Right lung (tissue), 10 donors: ENCODE measurements around the gene SMG1. TPM values are rescaled to one million over a fixed set of nuclear protein-coding genes. Genes with fewer than 3 reads are reported as not detected.
A peak's percentile ranks its signal among the peaks of the same experiment; 100 is the strongest.
"Not testable (repeated sequence)": the region's sequence is repeated elsewhere in the genome, so short reads cannot be mapped to it uniquely, and the experiment has no call there.

Experiments
- DNase-seq, 2 donors: peaks; one replicate each; pipeline ENCODE4 v3.0.0-alpha.2; 2013
- long read RNA-seq, 8 donors: transcript quantifications; one replicate each; lab custom pipeline, GENCODE V29; 2026
- polyA plus RNA-seq, 5 donors: library from polyadenylated mRNA; unstranded; fragments of 120-200 nt; gene quantifications; one replicate each; pipeline versions ENCODE4 v1.2.1 to v1.2.3, GENCODE V29; 2013; ENCODE audit warnings: inconsistent platforms in 1 of 5, low replicate concordance in 1 of 5; ENCODE audit not compliant: insufficient read length in 5 of 5, insufficient read depth in 1 of 5

Gene SMG1
- polyA plus RNA-seq: 10 to 100 TPM; 38.0 to 74.9 (median 73.6) TPM
- long read RNA-seq, donor 1: 0 reads
- long read RNA-seq, donor 2: 0 reads
- long read RNA-seq, donor 3: 0 reads
- long read RNA-seq, donor 4: 0 reads
- long read RNA-seq, donor 5: 0 reads
- long read RNA-seq, donor 6, partial matches to known transcripts: 12 of 12 reads
- long read RNA-seq, donor 6, other reads (novel, unspliced or antisense): 0 of 12 reads
- long read RNA-seq, donor 7, partial matches to known transcripts: 11 of 11 reads
- long read RNA-seq, donor 7, other reads (novel, unspliced or antisense): 0 of 11 reads
- long read RNA-seq, donor 8: 0 reads

- DNase-seq: peak; percentile 88
Observed at GRCh38 chr16:18925986-18926865, at the start of gene SMG1. SMG1 (minus strand) TSS chr16:18926408; CDS start chr16:18926041, 367 bp downstream.

- DNase-seq: no peak
Observed at GRCh38 chr16:18975109-18975508, 48.9 kb upstream of the SMG1 start.

- DNase-seq: no peak
Observed at GRCh38 chr16:18969855-18970240, 43.6 kb upstream of the SMG1 start.

- peak; percentile 62 to 70 for DNase-seq
Observed at GRCh38 chr16:18969050-18969854, 43.0 kb upstream of the SMG1 start.

GRCh38 chr16:18966791-18967190 is 40.6 kb upstream of the SMG1 start:
- DNase-seq: no peak

GRCh38 chr16:18965555-18965954 is 39.3 kb upstream of the SMG1 start:
- DNase-seq: no peak

- DNase-seq: no peak
Observed at GRCh38 chr16:18959031-18959505, 32.9 kb upstream of the SMG1 start.

- DNase-seq: no peak
Observed at GRCh38 chr16:18958621-18959029, 32.4 kb upstream of the SMG1 start.

- not testable (repeated sequence) for DNase-seq
Observed at GRCh38 chr16:18956658-18957241, 30.5 kb upstream of the SMG1 start.

GRCh38 chr16:18955874-18956580 is 29.8 kb upstream of the SMG1 start:
- DNase-seq: not testable (repeated sequence)

GRCh38 chr16:18953547-18953946 is 27.3 kb upstream of the SMG1 start:
- no peak for DNase-seq

GRCh38 chr16:18950469-18951185 is 24.4 kb upstream of the SMG1 start:
- no peak for DNase-seq

GRCh38 chr16:18948372-18949020 is 22.3 kb upstream of the SMG1 start:
- DNase-seq: no peak

- DNase-seq: no peak
Observed at GRCh38 chr16:18945233-18945632, 19.0 kb upstream of the SMG1 start.

- no peak for DNase-seq
Observed at GRCh38 chr16:18943414-18943813, 17.2 kb upstream of the SMG1 start.

- DNase-seq: no peak
Observed at GRCh38 chr16:18942061-18942460, 15.9 kb upstream of the SMG1 start.

- DNase-seq: no peak
Observed at GRCh38 chr16:18941471-18941870, 15.3 kb upstream of the SMG1 start.

- DNase-seq: no peak
Observed at GRCh38 chr16:18938986-18939385, 12.8 kb upstream of the SMG1 start.

GRCh38 chr16:18937390-18937789 is 11.2 kb upstream of the SMG1 start:
- DNase-seq: no peak
